ENCODE measurements around the gene CSAG3.

GRCh38 chrX:152798945-152799344 lies 39.9 kb downstream of the CSAG3 start:
- TF ChIP-seq EP300 (IDR thresholded peaks at IDR 0.05), result no peak
- TF ChIP-seq CTCF (IDR thresholded peaks at IDR 0.05), result no peak
